ENCODE results near the gene LRRC49.
A peak's percentile ranks its signal among the peaks of the same experiment; 100 is the strongest.
"Not testable (repeated sequence)": the region's sequence is repeated elsewhere in the genome, so short reads cannot be mapped to it uniquely, and the experiment has no call there.

Gene LRRC49, protein sequence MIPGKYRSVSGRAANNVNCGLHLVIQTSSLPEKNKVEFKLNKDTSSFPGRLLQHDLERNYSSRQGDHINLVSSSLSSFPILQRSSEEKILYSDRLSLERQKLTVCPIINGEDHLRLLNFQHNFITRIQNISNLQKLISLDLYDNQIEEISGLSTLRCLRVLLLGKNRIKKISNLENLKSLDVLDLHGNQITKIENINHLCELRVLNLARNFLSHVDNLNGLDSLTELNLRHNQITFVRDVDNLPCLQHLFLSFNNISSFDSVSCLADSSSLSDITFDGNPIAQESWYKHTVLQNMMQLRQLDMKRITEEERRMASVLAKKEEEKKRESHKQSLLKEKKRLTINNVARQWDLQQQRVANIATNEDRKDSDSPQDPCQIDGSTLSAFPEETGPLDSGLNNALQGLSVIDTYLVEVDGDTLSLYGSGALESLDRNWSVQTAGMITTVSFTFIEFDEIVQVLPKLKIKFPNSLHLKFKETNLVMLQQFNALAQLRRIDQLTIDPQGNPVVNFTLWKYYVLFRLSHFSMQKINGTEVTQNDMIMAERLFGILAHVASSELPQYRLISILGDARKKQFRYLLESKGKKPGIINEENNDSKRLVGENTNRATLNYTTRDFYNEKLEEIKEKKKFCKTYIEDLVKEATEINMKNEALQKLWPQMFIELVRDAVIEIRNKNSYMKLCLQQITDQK

DNA sequence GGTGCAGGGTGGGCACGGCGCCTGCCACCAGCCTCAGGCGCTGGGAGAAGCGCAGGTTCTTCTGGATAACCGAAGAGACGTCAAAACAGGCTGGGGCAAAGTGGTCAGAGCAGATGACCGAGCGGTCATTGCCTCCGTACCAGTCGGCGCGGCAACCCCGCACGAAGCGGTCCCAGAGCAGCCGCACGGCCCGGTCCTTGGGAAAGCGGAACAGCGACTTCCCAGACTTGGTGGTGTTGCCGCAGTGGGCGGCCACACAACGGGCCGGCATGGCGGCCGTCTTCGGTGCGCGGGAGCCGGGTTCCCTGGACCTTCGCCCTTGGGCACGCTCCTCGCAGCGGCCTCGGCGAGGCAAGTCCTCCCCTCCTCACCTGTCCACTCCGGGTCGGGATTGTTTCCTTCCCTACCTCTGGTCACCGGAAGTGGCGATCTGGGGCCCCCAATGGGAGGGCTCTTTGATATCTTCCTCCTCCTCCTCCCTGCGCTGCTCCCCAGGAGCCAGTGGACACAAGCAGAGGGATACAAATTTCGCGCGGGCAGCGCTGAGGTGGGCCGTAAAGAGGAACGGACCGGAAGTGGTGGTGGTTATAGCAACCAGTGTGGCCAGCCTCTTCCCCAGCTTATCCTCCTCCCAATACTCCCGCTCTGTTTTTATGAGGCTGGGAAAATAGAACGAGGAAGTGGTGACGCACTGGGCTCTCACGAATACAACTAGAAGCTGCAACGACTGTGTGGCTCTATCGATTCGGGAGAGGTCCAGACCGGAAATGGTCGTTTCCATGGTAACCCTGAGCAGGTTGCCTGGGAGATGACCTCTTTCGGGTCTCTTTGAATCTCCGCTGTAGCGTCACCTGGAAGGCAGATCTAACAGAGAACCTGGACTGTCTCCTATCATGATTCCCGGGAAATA, at the start of gene LRRC49, which contains the start of gene THAP10:
LRRC49 (plus strand) TSS at position 825 of the 910 bp plus-strand sequence; CDS start at position 894, 69 bp downstream.
THAP10 (minus strand) TSS at position 432 of the 910 bp plus-strand sequence; CDS start at position 271, 161 bp downstream.
- DNase-seq = peak; percentile 88

DNA sequence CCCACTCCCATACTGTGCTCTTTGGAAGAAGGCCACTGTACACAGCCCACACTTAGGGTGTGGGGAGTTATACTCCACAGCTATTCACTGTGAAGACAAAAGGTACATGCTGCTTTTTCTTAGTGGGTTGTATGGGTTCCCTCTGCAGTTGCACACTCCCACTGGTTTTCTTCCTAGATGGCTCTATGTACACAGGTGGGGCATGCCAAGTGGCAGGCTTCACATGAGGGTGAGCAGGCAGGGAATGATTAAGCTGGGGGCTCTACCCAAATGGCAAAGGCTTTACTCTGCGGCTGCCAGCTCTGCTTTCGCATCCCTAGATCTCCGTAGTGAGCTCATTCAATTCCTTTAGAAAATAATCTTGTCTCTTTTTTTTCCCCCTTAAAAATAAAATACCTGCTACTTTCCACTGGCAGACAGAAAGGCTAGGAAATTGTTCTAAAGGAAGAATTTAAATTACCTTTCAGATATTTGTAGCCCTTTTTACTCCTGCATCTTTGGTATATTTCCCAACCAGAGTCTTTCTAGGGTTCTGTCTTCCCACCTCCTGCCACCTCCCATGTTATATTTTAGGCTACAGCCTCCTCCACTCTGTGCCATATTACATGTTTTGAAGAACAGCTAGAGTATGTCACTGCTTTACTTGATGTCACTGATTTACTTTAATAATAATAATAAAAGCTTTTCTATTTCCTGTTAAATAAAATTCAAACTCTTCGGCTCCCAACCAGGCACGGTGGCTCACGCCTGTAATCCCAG, 46.8 kb upstream of the LRRC49 start:
- DNase-seq = no peak

DNA sequence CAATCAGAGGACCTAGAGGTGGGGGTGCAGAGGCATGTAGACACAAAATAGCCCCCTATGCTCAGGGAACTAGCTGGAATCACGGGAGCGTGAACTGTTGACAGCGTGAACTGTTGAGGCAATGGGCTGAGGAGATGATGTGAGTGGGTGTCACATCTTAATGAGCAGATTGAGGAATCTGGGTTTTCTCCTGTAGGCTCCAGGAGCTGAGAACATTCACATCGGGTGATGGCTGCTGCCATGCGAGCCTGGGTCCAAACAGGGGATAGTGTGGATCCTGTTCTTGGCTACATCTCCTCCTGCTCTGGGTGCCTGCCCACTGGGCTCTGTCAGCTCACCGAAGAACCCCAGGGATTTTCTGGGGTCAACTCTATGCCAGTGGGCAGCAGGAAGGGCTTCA, 40.7 kb upstream of the LRRC49 start:
- DNase-seq = no peak

DNA sequence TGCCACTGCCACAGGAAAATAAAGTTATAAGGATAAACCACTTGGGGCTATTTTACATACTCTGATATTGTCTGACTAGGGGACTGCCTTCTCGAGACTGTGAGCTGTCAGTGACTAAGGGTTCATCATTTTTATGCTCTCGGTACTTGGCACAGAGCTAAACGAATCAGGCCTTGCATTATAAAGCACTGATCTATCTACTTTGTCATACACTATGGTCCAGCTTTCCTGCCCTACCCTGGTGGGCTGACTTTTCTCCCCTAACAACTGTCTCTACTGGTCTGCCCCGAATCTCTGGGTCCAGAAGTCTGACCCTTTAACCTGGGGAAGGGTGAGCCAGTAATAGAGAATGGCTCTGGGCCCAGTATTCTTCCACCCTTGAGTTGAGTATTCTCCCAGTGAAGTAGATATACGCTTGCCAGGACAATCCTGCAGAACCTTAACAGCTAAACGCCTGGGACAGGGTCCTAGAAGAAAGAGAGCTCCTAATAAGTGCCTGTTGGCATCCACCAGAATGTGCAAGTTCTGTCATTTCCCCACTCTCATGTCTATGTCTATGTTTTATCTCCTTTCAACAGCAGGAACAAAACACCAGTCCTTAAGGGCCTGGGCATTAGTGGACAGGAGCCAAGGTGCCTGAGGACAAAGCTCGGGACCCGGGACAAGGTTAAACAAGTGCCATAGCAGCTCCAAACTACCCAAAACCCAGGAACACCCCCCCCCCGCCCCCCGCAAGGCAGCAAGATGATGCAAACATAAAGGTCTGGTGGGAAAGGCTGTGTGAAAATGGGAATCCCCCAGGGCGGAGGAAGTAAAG, 39.9 kb upstream of the LRRC49 start:
- no peak for DNase-seq

DNA sequence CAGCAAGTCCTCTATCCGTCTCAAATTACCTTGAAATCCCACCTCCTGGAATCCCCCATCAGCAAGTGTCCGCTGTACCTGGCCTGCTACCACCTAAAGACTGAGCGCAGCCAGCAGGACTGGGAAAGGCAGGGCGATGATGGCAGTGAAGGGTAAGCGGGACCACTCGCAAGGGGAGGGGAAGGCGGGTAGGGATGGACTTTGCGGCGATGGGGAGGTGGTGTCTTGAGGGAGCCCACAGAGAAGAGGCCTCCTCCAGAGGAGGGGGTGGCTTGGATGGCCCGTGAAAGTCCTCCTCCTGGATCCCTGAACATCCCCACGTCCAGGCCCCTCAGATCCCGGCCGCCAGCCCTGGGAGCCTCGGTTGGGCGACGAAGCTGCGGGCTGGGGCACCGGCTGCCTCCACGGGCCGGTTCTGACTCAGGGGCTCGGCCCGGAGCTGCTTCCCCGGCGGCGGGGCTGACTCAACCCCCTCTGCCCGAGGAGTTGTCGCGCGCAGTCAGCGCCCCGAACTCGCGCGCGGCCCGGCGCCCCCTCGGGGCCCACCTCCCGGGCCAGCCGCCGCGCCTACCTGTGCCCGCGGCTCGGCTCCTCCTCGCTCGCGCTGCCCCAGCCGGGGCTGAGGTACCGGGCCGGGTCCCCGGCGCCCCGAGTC, 39.2 kb upstream of the LRRC49 start:
- DNase-seq = peak; percentile 8

DNA sequence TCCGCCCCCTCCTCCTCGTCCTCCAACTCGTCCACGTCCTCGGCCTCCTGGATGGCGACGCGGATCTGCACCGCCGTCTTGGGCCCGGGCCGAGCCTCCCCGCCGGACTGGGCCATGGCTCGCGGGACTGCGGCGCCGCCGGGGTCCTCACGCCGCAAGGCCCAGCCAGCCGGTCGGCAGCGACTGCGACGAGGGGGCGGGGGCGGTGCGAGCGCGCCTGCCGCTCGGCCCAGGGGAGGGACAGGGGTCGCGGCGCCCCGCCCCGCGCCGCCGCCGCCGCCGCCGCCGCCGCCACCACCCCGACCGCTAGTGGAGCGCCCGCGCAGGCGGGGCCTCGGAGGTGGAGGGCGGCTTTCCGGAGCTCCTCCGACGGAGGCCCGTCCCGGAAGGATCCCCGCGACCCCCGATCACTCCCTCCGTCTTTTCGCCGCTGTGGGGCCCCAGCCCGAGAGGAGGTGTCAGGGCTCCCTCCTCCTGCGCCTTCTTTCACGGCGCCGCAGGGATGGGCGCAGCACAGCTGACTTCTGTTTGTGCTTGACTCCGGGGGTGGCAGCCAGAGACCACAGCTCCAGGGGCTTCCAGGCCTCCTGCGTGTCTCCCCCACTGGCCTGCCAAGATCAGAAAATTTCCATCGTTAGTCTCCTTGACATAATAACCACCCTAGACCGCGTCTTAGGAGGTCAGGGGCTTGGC, 38.5 kb upstream of the LRRC49 start, which contains the start of gene LARP6:
LARP6 (minus strand) TSS at position 185 of the 693 bp plus-strand sequence; CDS start at position 116, 69 bp downstream.
- DNase-seq = no peak

DNA sequence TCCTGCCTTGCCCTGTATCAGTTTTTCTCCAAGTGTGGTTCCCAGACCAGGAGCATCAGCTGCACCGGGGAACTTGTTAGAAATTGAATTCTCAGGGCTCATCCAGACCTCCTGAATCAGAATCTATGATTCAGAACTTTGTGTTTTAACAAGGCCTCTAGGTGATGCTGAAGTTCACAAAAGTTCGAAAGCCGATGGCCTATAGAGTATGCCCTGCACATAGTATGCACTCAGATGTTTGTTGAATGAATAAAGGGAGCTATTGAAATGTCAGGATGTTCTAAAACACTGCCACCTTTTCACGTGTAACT, 38.0 kb upstream of the LRRC49 start:
- DNase-seq = no peak

DNA sequence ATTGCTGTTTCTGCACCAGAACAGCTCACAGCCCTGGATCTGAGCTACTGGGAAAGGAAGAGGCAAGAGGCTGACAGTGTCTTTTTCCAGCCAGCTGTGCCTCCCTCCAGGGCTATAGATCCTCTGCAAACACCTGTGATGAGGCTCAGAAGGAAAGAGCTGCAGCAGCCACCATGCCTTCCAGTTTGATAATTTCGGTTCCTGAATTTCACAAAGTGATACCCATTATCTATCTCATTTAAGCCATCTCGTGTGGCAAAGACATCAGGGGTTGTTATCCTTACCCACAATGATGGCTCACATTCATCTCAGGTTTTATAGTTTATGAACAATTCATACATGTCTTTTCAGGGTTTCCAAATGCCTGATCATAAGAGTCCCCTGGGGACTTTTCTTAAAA, 36.9 kb upstream of the LRRC49 start:
- no peak for DNase-seq

DNA sequence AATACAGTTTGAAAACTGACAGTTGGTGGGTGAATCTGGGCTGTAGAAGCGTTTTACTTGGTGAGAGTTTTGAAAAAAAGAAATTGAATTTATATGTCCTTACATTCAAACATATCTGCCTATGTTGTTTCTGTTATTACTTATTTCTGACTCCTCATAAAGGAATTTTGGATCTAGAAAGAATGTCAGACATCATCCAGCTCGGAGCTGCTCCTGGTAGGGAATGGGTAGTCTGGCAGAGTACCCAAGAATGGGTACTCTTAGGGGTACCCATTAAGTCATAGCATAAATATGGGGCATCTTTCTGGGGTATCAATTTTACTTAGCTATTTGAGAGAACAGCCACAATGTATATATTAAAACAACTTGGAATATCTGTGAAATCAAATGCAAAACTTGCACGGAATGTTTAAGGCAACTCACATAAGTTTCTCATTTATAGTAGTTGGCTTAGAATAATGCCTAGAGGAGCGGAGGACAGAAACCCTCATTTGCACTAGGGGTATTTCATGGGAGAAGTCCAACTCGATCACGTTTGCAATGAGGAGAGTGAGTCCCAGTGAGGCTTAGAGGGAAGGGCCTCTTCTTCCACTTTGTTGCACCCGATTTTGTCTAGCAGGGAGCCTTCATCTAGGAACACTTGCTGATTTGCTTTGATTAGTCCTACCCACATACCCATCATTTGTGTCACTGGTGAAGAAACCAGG, 36.3 kb upstream of the LRRC49 start:
- no peak for DNase-seq

DNA sequence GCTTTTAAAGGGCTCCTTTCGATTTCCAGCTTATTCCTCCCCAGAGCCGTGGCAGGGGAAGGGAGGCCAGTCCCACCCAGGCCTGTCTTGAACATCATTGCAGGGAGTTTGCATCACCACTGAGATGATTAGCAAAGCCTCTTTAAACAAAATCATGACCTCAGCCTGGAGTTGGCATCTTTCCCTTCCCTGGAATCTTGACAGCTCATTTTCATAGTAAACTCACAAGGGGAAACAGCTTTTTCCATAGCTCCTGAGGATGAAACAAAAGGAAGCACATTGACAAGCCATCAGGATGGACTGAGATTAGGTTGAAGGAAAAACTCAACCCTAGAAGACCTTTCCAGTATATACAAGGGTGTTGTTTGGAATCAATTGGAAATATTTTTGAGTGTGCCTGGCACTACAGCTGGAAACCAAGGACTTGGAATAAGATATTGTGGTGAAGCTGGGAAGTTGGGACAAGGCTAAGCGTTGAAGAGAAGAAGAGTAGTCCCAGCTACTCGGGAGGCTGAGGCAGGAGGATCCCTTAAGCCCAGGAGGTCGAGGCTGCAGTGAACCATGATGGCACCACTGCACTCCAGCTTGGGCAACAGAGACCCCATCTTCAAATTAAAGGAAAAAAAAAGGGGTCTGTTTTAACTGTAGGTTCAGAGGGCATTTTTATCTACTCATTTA, 35.6 kb upstream of the LRRC49 start:
- peak; percentile 6 for DNase-seq

DNA sequence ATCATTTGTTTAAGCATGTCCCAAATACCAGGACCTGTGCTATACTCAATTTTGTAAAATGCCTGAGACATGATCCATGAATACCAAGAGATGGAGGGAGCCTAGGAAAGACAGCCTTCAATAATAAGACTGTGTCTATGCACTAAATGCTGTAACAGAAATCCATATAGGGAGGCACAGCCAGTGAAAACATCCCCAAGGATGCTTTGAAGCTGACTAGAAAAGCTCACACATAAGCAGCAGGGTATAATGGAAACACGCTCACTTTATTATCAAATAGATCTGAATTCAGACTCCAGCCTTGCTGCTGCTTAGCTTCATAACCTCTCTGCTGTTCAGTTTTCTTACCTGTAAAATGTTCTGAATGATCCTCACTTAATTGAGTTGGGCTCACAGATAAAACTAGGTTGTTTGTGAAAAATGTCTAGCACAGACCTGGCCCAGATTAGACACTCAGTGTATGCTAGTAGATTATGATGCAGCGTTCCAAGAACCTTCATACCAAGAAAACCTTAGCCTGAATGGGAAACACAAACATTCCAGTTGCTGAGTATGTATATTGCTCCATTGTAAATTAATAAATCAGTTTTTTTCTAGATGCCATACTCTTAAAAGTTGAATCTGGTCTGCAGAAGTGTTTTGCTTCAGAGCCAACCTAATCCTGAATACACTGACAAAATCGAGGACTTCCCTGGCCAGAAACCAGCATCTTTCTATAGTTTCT, 34.9 kb upstream of the LRRC49 start:
- DNase-seq = no peak

DNA sequence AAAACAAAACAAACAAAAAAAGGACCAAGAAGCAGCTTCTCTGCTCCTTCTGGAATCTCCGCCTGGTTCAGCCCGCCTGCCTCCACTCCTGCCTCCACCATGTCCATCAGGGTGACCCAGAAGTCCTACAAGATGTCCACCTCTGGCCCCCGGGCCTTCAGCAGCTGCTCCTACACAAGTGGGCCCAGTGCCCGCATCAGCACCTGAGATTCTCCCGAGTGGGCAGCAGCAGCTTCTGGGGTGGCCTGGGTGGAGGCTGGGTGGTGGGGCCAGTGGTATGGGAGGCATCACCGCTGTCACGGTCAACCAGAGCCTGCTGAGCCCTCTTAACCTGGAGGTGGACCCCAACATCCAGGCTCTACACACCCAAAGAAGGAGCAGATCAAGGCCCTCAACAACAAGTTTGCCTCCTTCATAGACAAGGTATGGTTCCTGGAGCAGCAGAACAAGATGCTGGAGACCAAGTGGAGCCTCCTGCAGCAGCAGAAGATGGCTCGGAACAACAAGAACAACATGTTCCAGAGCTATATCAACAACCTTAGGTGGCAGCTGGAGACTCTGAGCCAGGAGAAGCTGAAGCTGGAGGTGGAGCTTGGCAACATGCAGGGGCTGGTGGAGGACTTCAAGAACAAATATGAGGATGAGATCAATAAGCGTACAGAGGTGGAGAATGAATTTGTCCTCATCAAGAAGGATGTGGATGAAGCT, 33.9 kb upstream of the LRRC49 start:
- DNase-seq = not testable (repeated sequence)

DNA sequence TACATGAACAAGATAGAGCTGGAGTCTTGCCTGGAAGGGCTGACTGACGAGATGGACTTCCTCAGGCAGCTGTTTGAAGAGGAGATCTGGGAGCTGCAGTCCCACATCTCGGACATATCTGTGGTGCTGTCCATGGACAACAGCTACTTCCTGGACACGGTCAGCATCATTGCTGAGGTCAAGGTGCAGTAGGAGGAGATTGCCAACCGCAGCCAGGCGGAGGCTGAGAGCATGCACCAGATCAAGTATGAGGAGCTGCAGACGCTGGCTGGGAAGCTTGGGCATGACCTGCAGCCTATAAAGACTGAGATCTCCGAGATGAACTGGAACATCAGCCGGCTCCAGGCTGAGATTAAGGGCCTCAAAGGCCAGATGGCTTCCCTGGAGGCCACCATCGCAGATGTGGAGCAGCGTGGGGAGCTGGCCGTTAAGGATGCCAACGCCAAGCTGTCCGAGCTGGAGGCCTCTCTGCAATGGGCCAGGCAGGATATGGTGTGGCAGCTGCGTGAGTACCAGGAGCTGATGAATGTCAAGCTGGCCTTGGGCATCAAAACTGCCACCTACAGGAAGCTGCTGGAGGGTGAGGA, 33.2 kb upstream of the LRRC49 start:
- DNase-seq = no peak

DNA sequence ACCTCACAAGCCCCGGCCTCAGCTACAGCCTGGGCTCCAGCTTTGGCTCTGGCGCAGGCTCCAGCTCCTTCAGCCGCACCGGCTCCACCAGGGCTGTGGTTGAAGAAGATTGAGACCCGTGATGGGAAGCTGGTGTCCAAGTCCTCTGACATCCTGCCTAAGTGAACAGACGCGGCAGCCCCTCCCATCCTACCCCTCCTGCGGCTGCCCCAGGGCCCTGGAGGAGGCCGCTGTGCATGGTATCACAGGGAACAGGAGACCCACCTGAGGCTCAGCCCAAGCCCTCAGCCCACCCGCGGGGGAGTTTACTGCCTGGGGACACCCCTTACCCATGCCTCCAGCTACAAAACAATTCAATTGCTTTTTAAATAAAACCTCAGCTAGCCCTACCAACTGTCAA, 32.6 kb upstream of the LRRC49 start:
- no peak for DNase-seq

DNA sequence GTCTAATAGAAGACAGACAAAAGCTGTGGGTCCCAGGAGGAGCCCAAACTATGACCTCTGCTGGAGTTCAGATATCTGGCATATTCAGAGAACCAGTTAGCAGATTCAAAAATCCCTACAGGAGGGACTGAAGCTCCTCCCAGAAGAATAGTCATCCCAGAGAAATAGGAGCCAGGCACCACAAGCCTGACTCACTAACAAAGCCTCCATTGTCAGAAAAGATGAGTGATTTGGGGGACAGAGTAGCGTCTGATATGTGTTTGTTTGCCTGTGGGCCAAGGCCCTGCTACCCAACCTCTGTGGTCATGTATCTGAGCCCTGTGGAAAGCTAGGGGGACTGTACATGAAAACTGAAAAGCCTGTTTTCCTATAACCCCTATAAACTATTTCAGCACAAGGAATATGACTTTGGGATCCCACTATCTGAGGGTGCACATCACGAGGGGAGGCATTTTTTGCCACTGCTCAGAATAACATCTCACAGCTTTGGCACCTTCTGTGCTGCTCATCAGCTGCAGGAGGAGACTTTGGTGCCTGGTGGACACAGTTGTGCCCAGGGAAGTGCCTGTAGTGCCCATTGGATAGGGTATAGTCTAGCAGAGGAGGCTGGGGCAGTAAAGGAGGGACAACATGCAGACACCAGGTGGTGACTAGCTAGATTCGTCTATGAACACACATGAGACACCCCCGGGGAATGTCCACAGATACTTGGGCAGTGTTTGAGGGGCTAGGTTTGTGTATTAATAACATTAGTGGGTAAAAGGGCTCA, 29.0 kb upstream of the LRRC49 start:
- DNase-seq = no peak

DNA sequence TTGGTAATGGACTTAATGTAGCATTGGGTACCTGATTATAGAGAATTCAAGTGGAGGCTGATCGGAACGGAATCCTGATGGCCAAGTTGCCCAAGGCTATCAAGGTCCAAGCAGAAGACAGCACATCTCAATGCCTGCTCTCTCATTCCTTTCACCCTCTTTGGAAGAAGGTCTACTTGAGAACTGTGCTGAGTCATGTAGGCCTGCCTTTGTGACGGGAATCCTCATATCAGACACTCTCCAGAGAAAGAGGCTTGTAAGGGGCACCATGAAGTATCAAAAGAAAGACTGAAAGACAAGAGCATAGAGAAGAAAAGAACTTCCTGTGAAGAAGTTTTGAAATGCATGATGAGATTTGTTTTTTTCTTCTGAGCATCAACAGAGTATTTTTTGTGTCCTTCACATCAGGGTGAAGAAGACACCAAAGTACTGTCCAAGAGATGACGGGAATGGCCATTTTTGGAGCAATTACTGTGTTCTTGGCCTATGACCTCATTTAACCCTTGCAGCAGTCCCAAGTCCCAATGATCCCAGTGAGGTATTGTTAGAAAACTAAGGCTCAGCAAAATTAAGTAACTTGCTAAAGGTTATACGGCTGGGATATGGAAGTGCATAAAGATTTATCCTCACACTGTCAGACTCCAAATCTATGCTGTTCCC, 25.5 kb upstream of the LRRC49 start:
- no peak for DNase-seq
